HCT116 (cell line): ENCODE data around the gene CPA1. TPM values are rescaled to one million over a fixed set of nuclear protein-coding genes. Genes with fewer than 3 reads are reported as not detected.

Experiments
- ATAC-seq: fragments of 200-7000 bp; cut with Tn5 transposase; 2 replicates; pipeline ENCODE4 v1.9.1; 2020; ENCODE audit warnings: mild to moderate bottlenecking, moderate library complexity
- BruUV-seq: library from RNA; stranded (reverse); fragments of 400-500 nt; replicated peaks from 2 replicates; lab custom pipeline; 2021; lab: Mats Ljungman, UMichigan
- CTCF ChIA-PET: fragments of 300-600 bp; sonication (Branson Sonifier 250); formaldehyde crosslinking; loops from one replicate; lab custom pipeline; 2021; ENCODE audit warnings: antibody characterized with exemption; lab: Charles Lee
- POLR2A ChIA-PET: fragments of 300-600, 350-600 bp; sonication (Branson Sonifier 250); formaldehyde crosslinking; loops from one replicate; lab custom pipeline; 2021; ENCODE audit warnings: antibody characterized with exemption; lab: Charles Lee
- RAD21 ChIA-PET, 2 experiments: fragments of 300-600 bp; sonication (Branson Sonifier 250); formaldehyde crosslinking; loops; one replicate each; lab custom pipeline; 2023; ENCODE audit warnings: low total read pairs in 2 of 2; ENCODE audit not compliant: uncharacterized antibody in 2 of 2, unreplicated experiment in 2 of 2, low non-redundant PET in 1 of 2; lab: Charles Lee
- DNase-seq: peaks from one replicate; pipeline ENCODE4 v3.0.0-alpha.2; 2010; ENCODE audit warnings: low read depth, low spot score
- H2AFZ ChIP-seq: fragments of 200-600 bp; shearing (Covaris generic), sonication (generic); 2 replicates; pipeline ENCODE4 v1.6.1; 2017; ENCODE audit warnings: low read depth, mixed run types, mixed read lengths, antibody characterized with exemption, low read length; ENCODE audit not compliant: poor library complexity, severe bottlenecking
- H3K27ac ChIP-seq: 2 replicates; pipeline ENCODE4 v1.5.1; 2012; ENCODE audit warnings: low read depth, low read length
- H3K27me3 ChIP-seq: fragments of 200-600 bp; sonication (generic); 2 replicates; pipeline ENCODE4 v1.6.1; 2016; ENCODE audit warnings: mixed run types, low read length, mixed read lengths; ENCODE audit not compliant: insufficient read depth
- H3K36me3 ChIP-seq, 2 experiments: fragments of 200-500 bp in 1 of 2; fragments of 200-600 bp in 1 of 2; sonication (Bioruptor generic) in 1 of 2; sonication (generic) in 1 of 2; 2 replicates each; pipeline versions ENCODE4 v1.5.1 to v1.6.1; 2014 to 2016; ENCODE audit warnings: low read length in 2 of 2, inconsistent platforms in 1 of 2, mixed read lengths in 1 of 2, mixed run types in 1 of 2; ENCODE audit not compliant: insufficient read depth in 2 of 2, control insufficient read depth in 1 of 2
- H3K4me1 ChIP-seq, 2 experiments: fragments of 200-600 bp in 1 of 2; sonication (generic) in 1 of 2; 2 replicates each; pipeline versions ENCODE4 v1.5.1 to v1.6.1; 2012 to 2017; ENCODE audit warnings: low read length in 2 of 2, inconsistent platforms in 1 of 2, mild to moderate bottlenecking in 1 of 2, mixed read lengths in 1 of 2, mixed run types in 1 of 2, moderate library complexity in 1 of 2; ENCODE audit not compliant: insufficient read depth in 2 of 2, control insufficient read depth in 1 of 2
- H3K4me2 ChIP-seq: fragments of 200-600 bp; sonication (generic); 2 replicates; pipeline ENCODE4 v1.6.1; 2017; ENCODE audit warnings: mixed run types, low read length, mixed read lengths
- H3K4me3 ChIP-seq, 2 experiments: fragments of 200-600 bp in 1 of 2; sonication (generic) in 1 of 2; replicated peaks in 1 of 2; 2 replicates each; pipeline ENCODE4 v1.5.1; 2011 to 2016; ENCODE audit warnings: low read length in 2 of 2, control low read depth in 1 of 2, low read depth in 1 of 2, mild to moderate bottlenecking in 1 of 2, mixed read lengths in 1 of 2, mixed run types in 1 of 2
- H3K79me2 ChIP-seq: fragments of 200-600 bp; sonication (generic); 2 replicates; pipeline ENCODE4 v1.6.1; 2017; ENCODE audit warnings: mild to moderate bottlenecking, mixed run types, low read length, moderate library complexity, mixed read lengths; ENCODE audit not compliant: insufficient read depth
- H3K9ac ChIP-seq: fragments of 200-600 bp; sonication (generic); 2 replicates; pipeline ENCODE4 v1.6.1; 2016; ENCODE audit warnings: low read length, mixed read lengths
- H3K9me2 ChIP-seq: fragments of 200-600 bp; sonication (generic), shearing (Covaris generic); 2 replicates; pipeline ENCODE4 v1.6.1; 2017; ENCODE audit warnings: mixed run types, mild to moderate bottlenecking, moderate library complexity; ENCODE audit not compliant: insufficient read depth
- H3K9me3 ChIP-seq, 2 experiments: fragments of 200-500 bp in 1 of 2; fragments of 200-600 bp in 1 of 2; sonication (Bioruptor generic) in 1 of 2; sonication (generic) in 1 of 2; 2 replicates each; pipeline ENCODE4 v1.6.1; 2014 to 2017; ENCODE audit warnings: low read length in 2 of 2, mixed read lengths in 2 of 2, inconsistent platforms in 1 of 2, low read depth in 1 of 2, mild to moderate bottlenecking in 1 of 2, mixed run types in 1 of 2, moderate library complexity in 1 of 2; ENCODE audit not compliant: control insufficient read depth in 1 of 2, insufficient read depth in 1 of 2
- H4K20me1 ChIP-seq: fragments of 200-600 bp; sonication (generic), shearing (Covaris generic); 2 replicates; pipeline ENCODE4 v1.6.1; 2017; ENCODE audit warnings: mixed run types, mild to moderate bottlenecking, moderate library complexity; ENCODE audit not compliant: insufficient read depth
- ATF3 ChIP-seq: IDR thresholded peaks from 2 replicates; pipeline ENCODE4 v1.6.1; 2012
- CBX3 ChIP-seq: IDR thresholded peaks from 2 replicates; pipeline ENCODE4 v1.6.1; 2012; ENCODE audit warnings: low read depth
- CEBPB ChIP-seq: IDR thresholded peaks from 2 replicates; pipeline ENCODE4 v1.6.1; 2012; ENCODE audit warnings: low read depth
- CTCF ChIP-seq, 3 experiments: fragments of 200-600 bp in 1 of 3; sonication (generic) in 1 of 3; IDR thresholded peaks in 2 of 3; conservative IDR thresholded peaks in 1 of 3; 2 replicates each; pipeline ENCODE4 v1.5.1; 2012 to 2017; ENCODE audit warnings: low read depth in 2 of 3, low read length in 2 of 3, antibody characterized with exemption in 1 of 3, borderline replicate concordance in 1 of 3, control low read depth in 1 of 3, mild to moderate bottlenecking in 1 of 3, mixed read lengths in 1 of 3, mixed run types in 1 of 3, moderate library complexity in 1 of 3; ENCODE audit not compliant: insufficient read depth in 1 of 3
- EGR1 ChIP-seq: IDR thresholded peaks from 2 replicates; pipeline ENCODE4 v1.6.1; 2012; ENCODE audit warnings: low read depth
- ELF1 ChIP-seq: IDR thresholded peaks from 2 replicates; pipeline ENCODE4 v1.6.1; 2012; ENCODE audit warnings: low read depth, borderline replicate concordance
- EZH2 ChIP-seq: fragments of 200-600 bp; sonication (generic); IDR thresholded peaks from 2 replicates; pipeline ENCODE4 v1.6.1; 2017; ENCODE audit warnings: antibody characterized with exemption, mixed run types
- EZH2phosphoT487 ChIP-seq: fragments of 200-600 bp; IDR thresholded peaks from 2 replicates; pipeline ENCODE4 v1.6.1; 2018; ENCODE audit warnings: antibody characterized with exemption, borderline replicate concordance
- FOSL1 ChIP-seq: IDR thresholded peaks from 2 replicates; pipeline ENCODE4 v1.6.1; 2012; ENCODE audit warnings: low read depth
- JUND ChIP-seq: IDR thresholded peaks from 2 replicates; pipeline ENCODE4 v1.6.1; 2012
- POLR2AphosphoS5 ChIP-seq: IDR thresholded peaks from 2 replicates; pipeline ENCODE4 v1.6.1; 2011; ENCODE audit warnings: mild to moderate bottlenecking, low read depth, low read length, moderate library complexity
- RAD21 ChIP-seq: IDR thresholded peaks from 2 replicates; pipeline ENCODE4 v1.6.1; 2012; ENCODE audit warnings: low read depth, mild to moderate bottlenecking
- SP1 ChIP-seq: IDR thresholded peaks from 2 replicates; pipeline ENCODE4 v1.6.1; 2012; ENCODE audit warnings: low read depth
- SRF ChIP-seq: IDR thresholded peaks from 2 replicates; pipeline ENCODE4 v1.6.1; 2012; ENCODE audit warnings: low read depth
- TCF7L2 ChIP-seq: IDR thresholded peaks from 2 replicates; pipeline ENCODE4 v1.7.0; 2011; ENCODE audit warnings: borderline replicate concordance, inconsistent platforms; ENCODE audit not compliant: insufficient read depth, insufficient read length; ENCODE audit errors: extremely low read depth
- YY1 ChIP-seq: IDR thresholded peaks from 2 replicates; pipeline ENCODE4 v1.6.1; 2011; ENCODE audit warnings: low read length, low read depth, moderate library complexity, mild to moderate bottlenecking; ENCODE audit not compliant: insufficient replicate concordance; ENCODE audit errors: extremely low read depth
- ZFX ChIP-seq: fragments of 450-650 bp; IDR thresholded peaks from 2 replicates; pipeline ENCODE4 v1.6.1; 2017
- ZNF274 ChIP-seq: fragments of 200-500 bp; sonication (Bioruptor generic); IDR thresholded peaks from 2 replicates; pipeline ENCODE4 v1.6.1; 2014; ENCODE audit warnings: mild to moderate bottlenecking, low read depth, low read length, inconsistent platforms
- intact Hi-C: fragments of 100-400 bp; cut with micrococcal nuclease; formaldehyde crosslinking; loops from 2 replicates; pipeline ENCODE4 v1.10.0; 2022
- total RNA-seq: library from RNA; stranded (reverse); gene quantifications from one replicate; pipeline ENCODE4 v1.2.1, GENCODE V29; 2021; ENCODE audit not compliant: unreplicated experiment

Gene CPA1
- total RNA-seq, 1 experiment from 2014 or later: 11.9 TPM

- ATAC-seq: peak; percentile 53
- BruUV-seq: no TSS peak
- TF ChIP-seq SRF (0 out of 2 replicates have a peak, but pooled peaks have one; percentile 26), SP1 (peak; percentile 46; the same call in 1 of the 2 replicates), FOSL1 (peak; percentile 67), TCF7L2 (no peak), EZH2phosphoT487 (no peak), JUND (peak; percentile 54; the same call in 1 of the 2 replicates)
- TF ChIP-seq, all 23 proteins: peak for 4
- POLR2A ChIA-PET: no interaction called here
- peak overlapping the region; percentile 67 for H3K4me2 ChIP-seq
- DNase-seq: no peak
- no peaks in the 10 kb centered on the region for H3K36me3 ChIP-seq
- peak overlapping the region; percentile 16; the same call in 1 of the 2 replicates for H3K9ac ChIP-seq
- H3K27me3 ChIP-seq: no peaks in the 10 kb centered on the region
- CTCF ChIA-PET: no interaction called here
- H3K4me1 ChIP-seq: peaks cover 28 to 65% of the 10 kb centered on the region in 2 experiments
- no peak overlapping the region for H2AFZ ChIP-seq
- H3K9me2 ChIP-seq: no peaks in the 10 kb centered on the region
- H4K20me1 ChIP-seq: no peaks in the 10 kb centered on the region
- intact Hi-C loops: no loop called here
- RAD21 ChIA-PET: no interaction called here
- peak overlapping the region in 1 of 2 experiments; percentile 11; a peak in 1 of 4 replicates for H3K4me3 ChIP-seq
- H3K9me3 ChIP-seq: peaks cover 0 to 2% of the 10 kb centered on the region in 2 experiments; a peak in 1 of 4 replicates
- H3K79me2 ChIP-seq: no peaks in the 10 kb centered on the region
- no peak overlapping the region; the same call in 1 of the 2 replicates for H3K27ac ChIP-seq
Observed at GRCh38 chr7:130365511-130366441, 14.5 kb upstream of the CPA1 start.

GRCh38 chr7:130366564-130366963 is 13.7 kb upstream of the CPA1 start:
- no TSS peak for BruUV-seq
- TF ChIP-seq SRF: no peak
- no peak for TF ChIP-seq TCF7L2
- TF ChIP-seq SP1: no peak
- TF ChIP-seq JUND: no peak
- no peak for TF ChIP-seq POLR2AphosphoS5
- no peak for TF ChIP-seq ATF3
- no peak for TF ChIP-seq CBX3
- TF ChIP-seq ELF1: no peak
- TF ChIP-seq ZFX: no peak
- TF ChIP-seq YY1: no peak
- TF ChIP-seq FOSL1: no peak
- TF ChIP-seq EGR1: no peak
- TF ChIP-seq EZH2: no peak
- no peak for TF ChIP-seq CEBPB
- TF ChIP-seq CTCF (IDR thresholded peaks at IDR 0.05 in 2 of 3, conservative IDR thresholded peaks at IDR 0.05 in 1 of 3; ENCODE audit: borderline replicate concordance in 1 of 3, insufficient read depth in 1 of 3, low read depth in 2 of 3, low read length in 2 of 3): no peak
- TF ChIP-seq ZNF274: no peak
- no peak for TF ChIP-seq RAD21
- ATAC-seq: no peak
- CTCF ChIA-PET: no interaction called here
- peak overlapping the region; percentile 67 for H3K4me2 ChIP-seq
- no peak for DNase-seq
- H3K4me3 ChIP-seq: peak overlapping the region in 1 of 2 experiments; percentile 11; a peak in 1 of 4 replicates
- intact Hi-C loops: no loop called here
- no peak overlapping the region for H2AFZ ChIP-seq
- H3K9me3 ChIP-seq: no peaks in the 10 kb centered on the region
- H3K4me1 ChIP-seq: peaks cover 28 to 65% of the 10 kb centered on the region in 2 experiments
- POLR2A ChIA-PET: no interaction called here
- H4K20me1 ChIP-seq: no peaks in the 10 kb centered on the region
- no peaks in the 10 kb centered on the region for H3K9me2 ChIP-seq
- RAD21 ChIA-PET: no interaction called here
- no peaks in the 10 kb centered on the region for H3K36me3 ChIP-seq
- no peak overlapping the region; the same call in 1 of the 2 replicates for H3K9ac ChIP-seq
- peak overlapping the region; percentile 16; the same call in 1 of the 2 replicates for H3K27ac ChIP-seq
- no peaks in the 10 kb centered on the region for H3K27me3 ChIP-seq
- H3K79me2 ChIP-seq: no peaks in the 10 kb centered on the region
